Cardiac muscle cell (in vitro differentiated cells and primary cell): Measurements from ENCODE around the gene HMOX1. TPM values are rescaled to one million over a fixed set of nuclear protein-coding genes. Genes with fewer than 3 reads are reported as not detected.
A peak's percentile ranks its signal among the peaks of the same experiment; 100 is the strongest.

Experiments used
- DNase-seq, 2 donors: peaks; one replicate each; pipeline versions ENCODE4 v3.0.0 to v3.0.0-alpha.2; 2010 to 2017; ENCODE audit warnings: low read depth in 1 of 2, low spot score in 1 of 2
- H3K27ac ChIP-seq: fragments of 200-600 bp; sonication (generic); 2 replicates; pipeline ENCODE4 v1.5.1; 2016
- H3K27me3 ChIP-seq: fragments of 200-600 bp; sonication (generic); 2 replicates; pipeline ENCODE4 v1.6.0; 2016; ENCODE audit warnings: control low read depth
- H3K36me3 ChIP-seq: fragments of 200-600 bp; sonication (generic); 2 replicates; pipeline ENCODE4 v1.5.1; 2016; ENCODE audit warnings: control low read depth
- H3K4me1 ChIP-seq: fragments of 200-600 bp; sonication (generic); 2 replicates; pipeline ENCODE4 v1.8.1; 2017; ENCODE audit warnings: low read depth, mild to moderate bottlenecking, mixed run types
- H3K4me3 ChIP-seq: fragments of 200-600 bp; sonication (generic); 2 replicates; pipeline ENCODE4 v1.5.1; 2016; ENCODE audit warnings: mild to moderate bottlenecking
- H3K9me3 ChIP-seq: fragments of 200-600 bp; sonication (generic); 2 replicates; pipeline ENCODE4 v1.5.1; 2017; ENCODE audit warnings: low read depth, mild to moderate bottlenecking, control low read depth
- polyA plus RNA-seq: library from polyadenylated mRNA; unstranded; fragments of >200 nt; fragmentation: Nextera tagmentation; extraction: Ambion mirVana; gene quantifications from 2 replicates; pipeline ENCODE4 v1.2.1, GENCODE V29; 2016
- total RNA-seq: library from RNA; depleted of rRNA; stranded (reverse); fragments of >200 nt; gene quantifications from 2 replicates; pipeline ENCODE4 v1.2.3, GENCODE V29; 2016
- TF ChIP-seq, protein P1 (sequence below): IDR thresholded peaks from 2 replicates; pipeline ENCODE4 v1.5.1; 2012; ENCODE audit warnings: low read depth, mild to moderate bottlenecking, low read length

Gene HMOX1
- total and polyA plus RNA-seq, 2 experiments from 2014 or later = 1.6 to 2.1 TPM

DNA sequence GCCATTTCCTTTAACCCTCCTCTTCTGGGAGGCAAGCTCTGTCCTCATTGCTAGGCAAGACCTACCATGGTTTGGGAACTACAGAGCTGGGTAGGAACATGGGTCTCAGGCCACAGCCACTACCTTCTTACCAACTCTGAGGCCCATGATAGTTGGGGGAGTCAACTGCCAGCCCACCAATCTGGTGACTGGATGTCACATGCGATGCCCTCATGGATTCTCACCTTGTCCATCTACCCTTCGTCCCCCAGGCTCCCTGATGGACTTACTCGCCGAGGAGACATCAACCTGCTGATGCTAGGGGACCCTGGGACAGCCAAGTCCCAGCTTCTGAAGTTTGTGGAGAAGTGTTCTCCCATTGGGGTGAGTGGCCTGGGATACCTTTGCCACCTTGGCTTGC, 32.7 kb downstream of the HMOX1 start:
- TF ChIP-seq, protein P1, sequence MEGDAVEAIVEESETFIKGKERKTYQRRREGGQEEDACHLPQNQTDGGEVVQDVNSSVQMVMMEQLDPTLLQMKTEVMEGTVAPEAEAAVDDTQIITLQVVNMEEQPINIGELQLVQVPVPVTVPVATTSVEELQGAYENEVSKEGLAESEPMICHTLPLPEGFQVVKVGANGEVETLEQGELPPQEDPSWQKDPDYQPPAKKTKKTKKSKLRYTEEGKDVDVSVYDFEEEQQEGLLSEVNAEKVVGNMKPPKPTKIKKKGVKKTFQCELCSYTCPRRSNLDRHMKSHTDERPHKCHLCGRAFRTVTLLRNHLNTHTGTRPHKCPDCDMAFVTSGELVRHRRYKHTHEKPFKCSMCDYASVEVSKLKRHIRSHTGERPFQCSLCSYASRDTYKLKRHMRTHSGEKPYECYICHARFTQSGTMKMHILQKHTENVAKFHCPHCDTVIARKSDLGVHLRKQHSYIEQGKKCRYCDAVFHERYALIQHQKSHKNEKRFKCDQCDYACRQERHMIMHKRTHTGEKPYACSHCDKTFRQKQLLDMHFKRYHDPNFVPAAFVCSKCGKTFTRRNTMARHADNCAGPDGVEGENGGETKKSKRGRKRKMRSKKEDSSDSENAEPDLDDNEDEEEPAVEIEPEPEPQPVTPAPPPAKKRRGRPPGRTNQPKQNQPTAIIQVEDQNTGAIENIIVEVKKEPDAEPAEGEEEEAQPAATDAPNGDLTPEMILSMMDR = no peak
- Histone ChIP-seq H3K4me3 (no peak overlapping the region), H3K4me1 (no peaks in the 10 kb centered on the region), H3K9me3 (no peaks in the 10 kb centered on the region), H3K27me3 (no peaks in the 10 kb centered on the region), H3K27ac (no peak overlapping the region), H3K36me3 (peaks cover 23% of the 10 kb centered on the region)
- no peak for DNase-seq

DNA sequence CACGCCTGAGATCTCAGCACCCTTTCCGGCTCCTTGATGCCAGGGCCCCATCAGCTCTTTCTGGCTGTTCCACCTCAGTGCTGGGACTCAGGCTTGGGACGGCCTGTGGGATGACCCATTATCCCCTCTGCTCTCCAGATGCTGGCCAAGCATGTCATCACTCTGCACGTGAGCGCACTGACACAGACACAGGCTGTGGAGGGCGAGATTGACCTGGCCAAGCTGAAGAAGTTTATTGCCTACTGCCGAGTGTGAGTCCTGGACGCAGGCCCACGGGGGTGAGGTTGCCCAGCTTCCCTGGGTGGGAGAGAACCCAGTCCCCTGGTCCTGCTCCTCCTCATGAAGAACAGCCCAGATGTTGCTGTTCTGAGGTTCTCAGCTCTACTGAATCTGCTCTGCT, 36.7 kb downstream of the HMOX1 start:
- H3K27ac ChIP-seq = no peak overlapping the region
- no peaks in the 10 kb centered on the region for H3K4me1 ChIP-seq
- no peaks in the 10 kb centered on the region for H3K27me3 ChIP-seq
- DNase-seq = no peak
- TF ChIP-seq, protein P1 = no peak
- H3K36me3 ChIP-seq = peaks cover 23% of the 10 kb centered on the region
- H3K9me3 ChIP-seq = no peaks in the 10 kb centered on the region
- H3K4me3 ChIP-seq = no peak overlapping the region

DNA sequence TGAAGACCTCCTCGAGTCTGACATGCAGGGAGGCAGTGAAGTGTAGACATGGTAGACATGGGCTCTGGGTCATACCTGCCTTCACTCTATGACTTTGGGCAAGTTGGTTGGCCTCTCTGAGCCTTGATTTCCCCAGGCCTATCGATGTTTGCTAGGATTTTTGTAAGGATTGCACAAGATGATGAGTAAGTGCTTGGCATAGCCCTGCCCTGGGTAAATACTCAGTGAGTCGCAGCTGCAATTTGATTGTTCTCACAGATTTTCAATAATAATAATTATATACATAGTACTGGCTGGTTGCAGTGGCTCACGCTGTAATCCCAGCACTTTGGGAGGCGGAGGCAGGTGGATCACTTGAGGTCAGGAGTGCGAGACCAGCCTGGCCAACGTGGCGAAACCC, 37.2 kb downstream of the HMOX1 start:
- no peak overlapping the region for H3K4me3 ChIP-seq
- H3K9me3 ChIP-seq = no peaks in the 10 kb centered on the region
- no peak overlapping the region for H3K27ac ChIP-seq
- peak in 1 of 2 donors; percentile 27 for DNase-seq
- H3K27me3 ChIP-seq = no peaks in the 10 kb centered on the region
- H3K36me3 ChIP-seq = peaks cover 23% of the 10 kb centered on the region
- no peaks in the 10 kb centered on the region for H3K4me1 ChIP-seq
- TF ChIP-seq, protein P1 = no peak

DNA sequence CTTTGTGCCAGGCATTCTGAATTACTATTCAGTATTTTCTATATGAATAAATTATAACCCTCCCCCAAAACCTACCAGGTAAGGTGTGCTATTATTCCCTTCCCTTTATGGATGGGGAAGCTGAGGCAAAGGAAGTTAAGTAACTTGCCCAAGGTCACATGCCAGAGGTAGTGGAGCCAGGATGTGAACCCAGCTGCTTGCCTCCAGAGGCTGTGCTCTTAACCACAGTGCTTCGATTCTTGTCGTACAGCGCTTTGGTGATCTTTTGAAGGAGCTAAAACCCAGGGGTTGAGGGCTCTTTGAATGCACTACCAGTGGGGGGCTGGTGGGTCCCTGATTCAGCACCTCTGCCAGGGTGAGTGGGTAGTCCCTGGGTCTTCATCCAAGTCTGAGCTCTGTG, 37.8 kb downstream of the HMOX1 start:
- H3K9me3 ChIP-seq = no peaks in the 10 kb centered on the region
- peaks cover 23% of the 10 kb centered on the region for H3K36me3 ChIP-seq
- DNase-seq = no peak
- H3K27ac ChIP-seq = no peak overlapping the region
- no peaks in the 10 kb centered on the region for H3K27me3 ChIP-seq
- H3K4me1 ChIP-seq = no peaks in the 10 kb centered on the region
- no peak overlapping the region for H3K4me3 ChIP-seq
- TF ChIP-seq, protein P1 = no peak

DNA sequence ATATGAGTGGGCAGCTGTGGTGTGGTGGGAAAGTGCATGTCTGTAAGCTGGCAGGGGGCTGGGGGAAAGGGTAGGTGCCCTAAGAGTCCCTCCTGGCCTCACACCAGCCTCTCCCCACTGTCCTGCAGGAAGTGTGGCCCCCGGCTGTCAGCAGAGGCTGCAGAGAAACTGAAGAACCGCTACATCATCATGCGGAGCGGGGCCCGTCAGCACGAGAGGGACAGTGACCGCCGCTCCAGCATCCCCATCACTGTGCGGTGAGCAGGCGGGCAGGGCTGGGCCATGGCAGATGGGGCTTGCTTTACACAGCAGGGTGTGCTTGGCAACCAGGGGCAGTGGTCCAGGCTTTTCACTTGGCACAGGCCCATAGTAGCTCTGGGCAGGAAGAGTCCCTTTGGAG, 38.9 kb downstream of the HMOX1 start:
- no peaks in the 10 kb centered on the region for H3K9me3 ChIP-seq
- no peaks in the 10 kb centered on the region for H3K27me3 ChIP-seq
- no peak overlapping the region for H3K4me3 ChIP-seq
- no peaks in the 10 kb centered on the region for H3K4me1 ChIP-seq
- TF ChIP-seq, protein P1 = no peak
- no peak overlapping the region for H3K27ac ChIP-seq
- DNase-seq = no peak
- peaks cover 20% of the 10 kb centered on the region for H3K36me3 ChIP-seq

DNA sequence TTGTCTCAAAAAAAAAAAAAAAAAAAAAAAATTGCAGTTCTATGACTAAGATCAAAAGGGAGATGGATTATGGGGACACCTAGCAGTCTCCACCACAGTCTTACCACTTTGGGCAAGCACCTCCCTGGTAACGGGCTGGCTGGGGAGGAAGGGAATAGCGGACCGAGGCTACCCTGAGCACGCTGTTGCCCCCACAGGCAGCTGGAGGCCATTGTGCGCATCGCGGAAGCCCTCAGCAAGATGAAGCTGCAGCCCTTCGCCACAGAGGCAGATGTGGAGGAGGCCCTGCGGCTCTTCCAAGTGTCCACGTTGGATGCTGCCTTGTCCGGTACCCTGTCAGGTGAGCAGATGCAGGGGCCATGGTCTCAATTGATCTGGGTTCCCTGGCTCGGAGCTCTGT, 40.2 kb downstream of the HMOX1 start:
- Histone ChIP-seq H3K27ac (no peak overlapping the region), H3K36me3 (peaks cover 14% of the 10 kb centered on the region), H3K4me3 (no peak overlapping the region), H3K27me3 (no peaks in the 10 kb centered on the region), H3K4me1 (no peaks in the 10 kb centered on the region), H3K9me3 (no peaks in the 10 kb centered on the region)
- TF ChIP-seq, protein P1 = no peak
- DNase-seq = no peak
